ENCODE results near the gene KIF21B.

KIF21B gene

GRCh38 chr1:201042779-201043461, 19.4 kb upstream of the KIF21B start:
- no peak for DNase-seq

GRCh38 chr1:201041011-201041410, 17.5 kb upstream of the KIF21B start:
- no peak for DNase-seq

GRCh38 chr1:201039876-201040275, 16.4 kb upstream of the KIF21B start:
- DNase-seq = no peak

- no peak for DNase-seq
These were observed 15.9 kb upstream of the KIF21B start for GRCh38 chr1:201039418-201039817.

- no peak for DNase-seq
These were observed 14.8 kb upstream of the KIF21B start for GRCh38 chr1:201038186-201038876.

GRCh38 chr1:201036188-201036842, 12.8 kb upstream of the KIF21B start:
- DNase-seq = no peak

- DNase-seq = no peak
These were observed 11.2 kb upstream of the KIF21B start for GRCh38 chr1:201034671-201035070.

GRCh38 chr1:201032408-201032807, 8.9 kb upstream of the KIF21B start:
- DNase-seq = no peak

- DNase-seq = no peak
These were observed 5.0 kb upstream of the KIF21B start for GRCh38 chr1:201028461-201028889.

- DNase-seq = no peak
These were observed 3.3 kb upstream of the KIF21B start for GRCh38 chr1:201026836-201027235.

- no peak for DNase-seq
These were observed 2.7 kb upstream of the KIF21B start for GRCh38 chr1:201026234-201026633.

- DNase-seq = no peak
These were observed 2.1 kb upstream of the KIF21B start for GRCh38 chr1:201025571-201026002.

- no peak for DNase-seq
These were observed 1.1 kb upstream of the KIF21B start for GRCh38 chr1:201024625-201024998.

- DNase-seq = no peak
These were observed 558 bp upstream of the KIF21B start for GRCh38 chr1:201023920-201024624.

GRCh38 chr1:201022820-201023516, 546 bp downstream of the KIF21B start:
- DNase-seq = no peak

GRCh38 chr1:201022493-201022819, 1.1 kb downstream of the KIF21B start:
- no peak for DNase-seq

GRCh38 chr1:201021630-201022492, 1.7 kb downstream of the KIF21B start:
- DNase-seq = no peak

GRCh38 chr1:201020721-201021629, 2.5 kb downstream of the KIF21B start:
- DNase-seq = no peak

- no peak for DNase-seq
These were observed 3.4 kb downstream of the KIF21B start for GRCh38 chr1:201020040-201020591.

GRCh38 chr1:201019321-201019977, 4.1 kb downstream of the KIF21B start:
- DNase-seq = no peak
